HCT116 (cell line): ENCODE data around the gene SGF29. TPM values are rescaled to one million over a fixed set of nuclear protein-coding genes. Genes with fewer than 3 reads are reported as not detected.

Experiments
- ATAC-seq: fragments of 200-7000 bp; cut with Tn5 transposase; 2 replicates; pipeline ENCODE4 v1.9.1; 2020; ENCODE audit warnings: mild to moderate bottlenecking, moderate library complexity
- BruUV-seq: library from RNA; stranded (reverse); fragments of 400-500 nt; replicated peaks from 2 replicates; lab custom pipeline; 2021; lab: Mats Ljungman, UMichigan
- CTCF ChIA-PET: fragments of 300-600 bp; sonication (Branson Sonifier 250); formaldehyde crosslinking; loops from one replicate; lab custom pipeline; 2021; ENCODE audit warnings: antibody characterized with exemption; lab: Charles Lee
- POLR2A ChIA-PET: fragments of 300-600, 350-600 bp; sonication (Branson Sonifier 250); formaldehyde crosslinking; loops from one replicate; lab custom pipeline; 2021; ENCODE audit warnings: antibody characterized with exemption; lab: Charles Lee
- RAD21 ChIA-PET, 2 experiments: fragments of 300-600 bp; sonication (Branson Sonifier 250); formaldehyde crosslinking; loops; one replicate each; lab custom pipeline; 2023; ENCODE audit warnings: low total read pairs in 2 of 2; ENCODE audit not compliant: uncharacterized antibody in 2 of 2, unreplicated experiment in 2 of 2, low non-redundant PET in 1 of 2; lab: Charles Lee
- DNase-seq: peaks from one replicate; pipeline ENCODE4 v3.0.0-alpha.2; 2010; ENCODE audit warnings: low read depth, low spot score
- H2AFZ ChIP-seq: fragments of 200-600 bp; shearing (Covaris generic), sonication (generic); 2 replicates; pipeline ENCODE4 v1.6.1; 2017; ENCODE audit warnings: low read depth, mixed run types, mixed read lengths, antibody characterized with exemption, low read length; ENCODE audit not compliant: poor library complexity, severe bottlenecking
- H3K27ac ChIP-seq: 2 replicates; pipeline ENCODE4 v1.5.1; 2012; ENCODE audit warnings: low read depth, low read length
- H3K27me3 ChIP-seq: fragments of 200-600 bp; sonication (generic); 2 replicates; pipeline ENCODE4 v1.6.1; 2016; ENCODE audit warnings: mixed run types, low read length, mixed read lengths; ENCODE audit not compliant: insufficient read depth
- H3K36me3 ChIP-seq, 2 experiments: fragments of 200-500 bp in 1 of 2; fragments of 200-600 bp in 1 of 2; sonication (Bioruptor generic) in 1 of 2; sonication (generic) in 1 of 2; 2 replicates each; pipeline versions ENCODE4 v1.5.1 to v1.6.1; 2014 to 2016; ENCODE audit warnings: low read length in 2 of 2, inconsistent platforms in 1 of 2, mixed read lengths in 1 of 2, mixed run types in 1 of 2; ENCODE audit not compliant: insufficient read depth in 2 of 2, control insufficient read depth in 1 of 2
- H3K4me1 ChIP-seq, 2 experiments: fragments of 200-600 bp in 1 of 2; sonication (generic) in 1 of 2; 2 replicates each; pipeline versions ENCODE4 v1.5.1 to v1.6.1; 2012 to 2017; ENCODE audit warnings: low read length in 2 of 2, inconsistent platforms in 1 of 2, mild to moderate bottlenecking in 1 of 2, mixed read lengths in 1 of 2, mixed run types in 1 of 2, moderate library complexity in 1 of 2; ENCODE audit not compliant: insufficient read depth in 2 of 2, control insufficient read depth in 1 of 2
- H3K4me2 ChIP-seq: fragments of 200-600 bp; sonication (generic); 2 replicates; pipeline ENCODE4 v1.6.1; 2017; ENCODE audit warnings: mixed run types, low read length, mixed read lengths
- H3K4me3 ChIP-seq, 2 experiments: fragments of 200-600 bp in 1 of 2; sonication (generic) in 1 of 2; replicated peaks in 1 of 2; 2 replicates each; pipeline ENCODE4 v1.5.1; 2011 to 2016; ENCODE audit warnings: low read length in 2 of 2, control low read depth in 1 of 2, low read depth in 1 of 2, mild to moderate bottlenecking in 1 of 2, mixed read lengths in 1 of 2, mixed run types in 1 of 2
- H3K79me2 ChIP-seq: fragments of 200-600 bp; sonication (generic); 2 replicates; pipeline ENCODE4 v1.6.1; 2017; ENCODE audit warnings: mild to moderate bottlenecking, mixed run types, low read length, moderate library complexity, mixed read lengths; ENCODE audit not compliant: insufficient read depth
- H3K9ac ChIP-seq: fragments of 200-600 bp; sonication (generic); 2 replicates; pipeline ENCODE4 v1.6.1; 2016; ENCODE audit warnings: low read length, mixed read lengths
- H3K9me2 ChIP-seq: fragments of 200-600 bp; sonication (generic), shearing (Covaris generic); 2 replicates; pipeline ENCODE4 v1.6.1; 2017; ENCODE audit warnings: mixed run types, mild to moderate bottlenecking, moderate library complexity; ENCODE audit not compliant: insufficient read depth
- H3K9me3 ChIP-seq, 2 experiments: fragments of 200-500 bp in 1 of 2; fragments of 200-600 bp in 1 of 2; sonication (Bioruptor generic) in 1 of 2; sonication (generic) in 1 of 2; 2 replicates each; pipeline ENCODE4 v1.6.1; 2014 to 2017; ENCODE audit warnings: low read length in 2 of 2, mixed read lengths in 2 of 2, inconsistent platforms in 1 of 2, low read depth in 1 of 2, mild to moderate bottlenecking in 1 of 2, mixed run types in 1 of 2, moderate library complexity in 1 of 2; ENCODE audit not compliant: control insufficient read depth in 1 of 2, insufficient read depth in 1 of 2
- H4K20me1 ChIP-seq: fragments of 200-600 bp; sonication (generic), shearing (Covaris generic); 2 replicates; pipeline ENCODE4 v1.6.1; 2017; ENCODE audit warnings: mixed run types, mild to moderate bottlenecking, moderate library complexity; ENCODE audit not compliant: insufficient read depth
- ATF3 ChIP-seq: IDR thresholded peaks from 2 replicates; pipeline ENCODE4 v1.6.1; 2012
- CBX3 ChIP-seq: IDR thresholded peaks from 2 replicates; pipeline ENCODE4 v1.6.1; 2012; ENCODE audit warnings: low read depth
- EGR1 ChIP-seq: IDR thresholded peaks from 2 replicates; pipeline ENCODE4 v1.6.1; 2012; ENCODE audit warnings: low read depth
- POLR2AphosphoS5 ChIP-seq: IDR thresholded peaks from 2 replicates; pipeline ENCODE4 v1.6.1; 2011; ENCODE audit warnings: mild to moderate bottlenecking, low read depth, low read length, moderate library complexity
- ZNF274 ChIP-seq: fragments of 200-500 bp; sonication (Bioruptor generic); IDR thresholded peaks from 2 replicates; pipeline ENCODE4 v1.6.1; 2014; ENCODE audit warnings: mild to moderate bottlenecking, low read depth, low read length, inconsistent platforms
- intact Hi-C: fragments of 100-400 bp; cut with micrococcal nuclease; formaldehyde crosslinking; loops from 2 replicates; pipeline ENCODE4 v1.10.0; 2022
- total RNA-seq: library from RNA; stranded (reverse); gene quantifications from one replicate; pipeline ENCODE4 v1.2.1, GENCODE V29; 2021; ENCODE audit not compliant: unreplicated experiment

Gene SGF29
- total RNA-seq, 1 experiment from 2014 or later = 19.7 TPM

- Histone ChIP-seq H3K27ac (peak overlapping the region; percentile 55), H3K27me3 (no peaks in the 10 kb centered on the region), H2AFZ (no peak overlapping the region), H3K9me2 (no peaks in the 10 kb centered on the region), H3K79me2 (no peaks in the 10 kb centered on the region), H3K9ac (peak overlapping the region; percentile 24; the same call in 1 of the 2 replicates), H3K4me2 (peak overlapping the region; percentile 46), H3K9me3 (no peaks in the 10 kb centered on the region), H3K4me1 (peaks cover 21 to 22% of the 10 kb centered on the region in 2 experiments), H4K20me1 (no peaks in the 10 kb centered on the region), H3K36me3 (no peaks in the 10 kb centered on the region), H3K4me3 (peak overlapping the region in 1 of 2 experiments; percentile 20; a peak in 2 of 4 replicates)
- intact Hi-C loops = no loop called here
- TF ChIP-seq ATF3 = no peak
- no peak for TF ChIP-seq ZNF274
- no peak for ATAC-seq
- RAD21 ChIA-PET = interaction anchor here in 1 of 2 experiments (0.9 kb wide), 1 partner anchor 13 kb away, joined by 3 read pairs; no protein-coding TSS in a partner anchor
- POLR2A ChIA-PET = no interaction called here
- DNase-seq = no peak
- no TSS peak for BruUV-seq
- CTCF ChIA-PET = no interaction called here
Measured at GRCh38 chr16:28596115-28596630, 42.5 kb downstream of the SGF29 start.

- intact Hi-C loops = no loop called here
- Histone ChIP-seq H3K9ac (peak within 1 kb of the TSS; percentile 24; the same call in 1 of the 2 replicates), H3K9me2 (no peaks in the 10 kb centered on the region)
- CTCF ChIA-PET = interaction anchor here (1.1 kb wide), 1 partner anchor 275 kb away, joined by 6 read pairs; no protein-coding TSS in a partner anchor
- peak; percentile 26 for DNase-seq
- TF ChIP-seq CBX3 (no peak), POLR2AphosphoS5 (peak; percentile 46), EGR1 (peak; percentile 69)
- TF ChIP-seq, all 23 proteins: peak for 2
- Histone ChIP-seq H3K4me2 (peak within 1 kb of the TSS; percentile 46), H3K4me3 (peak within 1 kb of the TSS in 1 of 2 experiments; percentile 20; a peak in 3 of 4 replicates), H3K9me3 (no peaks in the 10 kb centered on the region), H3K79me2 (no peaks in the 10 kb centered on the region), H3K36me3 (no peaks in the 10 kb centered on the region), H3K4me1 (peaks cover 21 to 22% of the 10 kb centered on the region in 2 experiments), H3K27me3 (no peaks in the 10 kb centered on the region), H3K27ac (peak within 1 kb of the TSS; percentile 55), H4K20me1 (no peaks in the 10 kb centered on the region), H2AFZ (no peak within 1 kb of the TSS)
- no TSS peak for BruUV-seq
- peak; percentile 71 for ATAC-seq
- POLR2A ChIA-PET = interaction anchor here (1.4 kb wide), 1 partner anchor 13 kb away, joined by 7 read pairs; the partner anchor contains the start of gene SULT1A1
- RAD21 ChIA-PET = interaction anchor here in 1 of 2 experiments (0.9 kb wide), 1 partner anchor 12 kb away, joined by 3 read pairs; no protein-coding TSS in a partner anchor
Measured at GRCh38 chr16:28596840-28597691, 43.3 kb downstream of the SGF29 start, which contains the start of gene SULT1A2. Gene SULT1A2 (minus strand): TSS chr16:28597050. CDS start chr16:28595930, 1,120 bp downstream.
